GM23338 (cell line): ENCODE results near the gene AGAP1. TPM values are rescaled to one million over a fixed set of nuclear protein-coding genes. Genes with fewer than 3 reads are reported as not detected.

ENCODE experiments used
- ATAC-seq: fragments of 200-7000 bp; cut with Tn5 transposase; 3 replicates; pipeline ENCODE4 v1.9.1; 2020
- DNase-seq: peaks from one replicate; pipeline ENCODE4 v3.0.0-alpha.2; 2015; ENCODE audit warnings: low spot score
- H2AFZ ChIP-seq: fragments of 200-600 bp; sonication (generic); 2 replicates; pipeline ENCODE4 v1.8.0; 2016; ENCODE audit warnings: antibody characterized with exemption, mild to moderate bottlenecking, moderate library complexity
- H3F3A ChIP-seq: fragments of 200-600 bp; sonication (generic); replicated peaks from 2 replicates; pipeline ENCODE4 v1.8.0; 2017; ENCODE audit warnings: antibody characterized with exemption, mixed run types, low read depth
- H3K27ac ChIP-seq: fragments of 200-600 bp; sonication (generic); 2 replicates; pipeline ENCODE4 v1.6.1; 2016; ENCODE audit warnings: low read depth
- H3K27me3 ChIP-seq: fragments of 200-600 bp; sonication (generic); 2 replicates; pipeline ENCODE4 v1.8.0; 2016; ENCODE audit warnings: mild to moderate bottlenecking, mixed run types, moderate library complexity; ENCODE audit not compliant: insufficient read depth
- H3K36me3 ChIP-seq: fragments of 200-600 bp; sonication (generic); 2 replicates; pipeline ENCODE4 v1.8.0; 2016; ENCODE audit warnings: mild to moderate bottlenecking; ENCODE audit not compliant: insufficient read depth
- H3K4me1 ChIP-seq: fragments of 200-600 bp; sonication (generic); 2 replicates; pipeline ENCODE4 v1.8.0; 2016; ENCODE audit warnings: mild to moderate bottlenecking, moderate library complexity; ENCODE audit not compliant: insufficient read depth
- H3K4me2 ChIP-seq: fragments of 200-600 bp; sonication (generic); 2 replicates; pipeline ENCODE4 v1.7.1; 2017; ENCODE audit warnings: mixed run types
- H3K4me3 ChIP-seq: fragments of 200-600 bp; sonication (generic); 2 replicates; pipeline ENCODE4 v1.6.1; 2016; ENCODE audit warnings: mixed run types
- H3K79me2 ChIP-seq: fragments of 200-600 bp; sonication (generic); replicated peaks from 2 replicates; pipeline ENCODE4 v1.8.0; 2017; ENCODE audit warnings: mild to moderate bottlenecking; ENCODE audit not compliant: insufficient read depth
- H3K9me2 ChIP-seq: fragments of 200-600 bp; sonication (generic); 2 replicates; pipeline ENCODE4 v1.8.0; 2017; ENCODE audit not compliant: insufficient read depth
- H4K20me1 ChIP-seq: fragments of 200-600 bp; sonication (generic); replicated peaks from 2 replicates; pipeline ENCODE4 v1.8.0; 2017; ENCODE audit warnings: mild to moderate bottlenecking; ENCODE audit not compliant: insufficient read depth
- H3K27ac Mint-ChIP-seq: 2 replicates; pipeline ENCODE4 v1.8.0; 2020; ENCODE audit warnings: inconsistent platforms, mild to moderate bottlenecking, moderate library complexity, mixed read lengths
- H3K27me3 Mint-ChIP-seq: 3 replicates; pipeline ENCODE4 v1.8.0; 2022; ENCODE audit warnings: low read depth, mild to moderate bottlenecking, moderate library complexity, mixed read lengths, inconsistent platforms; ENCODE audit not compliant: insufficient read depth, poor library complexity
- H3K36me3 Mint-ChIP-seq: 3 replicates; pipeline ENCODE4 v1.8.0; 2021; ENCODE audit warnings: low read depth, mild to moderate bottlenecking, inconsistent platforms, moderate library complexity, mixed read lengths
- H3K4me1 Mint-ChIP-seq: 3 replicates; pipeline ENCODE4 v1.8.0; 2020; ENCODE audit warnings: mild to moderate bottlenecking, inconsistent platforms, mixed read lengths
- H3K4me3 Mint-ChIP-seq: 3 replicates; pipeline ENCODE4 v1.8.0; 2021; ENCODE audit warnings: moderate library complexity, mild to moderate bottlenecking, inconsistent platforms, mixed read lengths
- H3K9me3 Mint-ChIP-seq: 3 replicates; pipeline ENCODE4 v1.8.0; 2020; ENCODE audit warnings: moderate library complexity, mild to moderate bottlenecking, inconsistent platforms, mixed read lengths
- CREB1 ChIP-seq: fragments of 250-450 bp; sonication (Bioruptor Pico); IDR thresholded peaks from 2 replicates; pipeline ENCODE4 v1.5.0; 2020; ENCODE audit warnings: low read depth, mild to moderate bottlenecking, moderate library complexity
- EZH2 ChIP-seq: fragments of 200-600 bp; sonication (generic); IDR thresholded peaks from one replicate; pipeline ENCODE4 v1.8.0; 2017; ENCODE audit warnings: antibody characterized with exemption, mild to moderate bottlenecking, low read depth; ENCODE audit not compliant: unreplicated experiment
- EZH2phosphoT487 ChIP-seq: fragments of 200-600 bp; sonication (generic); IDR thresholded peaks from one replicate; pipeline ENCODE4 v1.8.1; 2018; ENCODE audit warnings: antibody characterized with exemption; ENCODE audit not compliant: unreplicated experiment
- JUNB ChIP-seq: IDR thresholded peaks from one replicate; pipeline ENCODE4 v1.6.1; 2016; ENCODE audit warnings: antibody characterized with exemption; ENCODE audit not compliant: unreplicated experiment
- NANOG ChIP-seq: IDR thresholded peaks from 2 replicates; pipeline ENCODE4 v1.6.1; 2016; ENCODE audit warnings: antibody characterized with exemption, borderline replicate concordance
- POLR2AphosphoS5 ChIP-seq: IDR thresholded peaks from 2 replicates; pipeline ENCODE4 v1.6.1; 2016; ENCODE audit warnings: antibody characterized with exemption, low read depth
- REST ChIP-seq: IDR thresholded peaks from one replicate; pipeline ENCODE4 v1.6.1; 2018; ENCODE audit warnings: antibody characterized with exemption; ENCODE audit not compliant: unreplicated experiment
- STAT1 ChIP-seq: IDR thresholded peaks from one replicate; pipeline ENCODE4 v1.6.1; 2016; ENCODE audit warnings: antibody characterized with exemption; ENCODE audit not compliant: unreplicated experiment
- ZNF114 ChIP-seq: fragments of 250-450 bp; sonication (Bioruptor Pico); IDR thresholded peaks from 2 replicates; pipeline ENCODE4 v1.5.0; 2020; ENCODE audit warnings: mild to moderate bottlenecking, moderate library complexity
- ZNF331 ChIP-seq: fragments of 250-450 bp; sonication (Bioruptor Pico); IDR thresholded peaks from 2 replicates; pipeline ENCODE4 v1.5.0; 2020; ENCODE audit warnings: low read depth, mild to moderate bottlenecking, moderate library complexity
- polyA plus RNA-seq: library from polyadenylated mRNA; unstranded; fragments of >200 nt; fragmentation: Nextera tagmentation; extraction: Ambion mirVana; gene quantifications from 2 replicates; pipeline ENCODE4 v1.2.1, GENCODE V29; 2016
- total RNA-seq: library from RNA; depleted of rRNA; stranded (reverse); fragments of >200 nt; shearing (Covaris generic); gene quantifications from 2 replicates; pipeline ENCODE4 v1.2.3, GENCODE V29; 2014
- TF ChIP-seq, protein P1 (sequence below), 2 experiments: fragments of 200-600 bp in 1 of 2; sonication (generic) in 1 of 2; conservative IDR thresholded peaks; 2 replicates each; pipeline versions ENCODE4 v1.5.1 to v1.6.1; 2016 to 2017; ENCODE audit warnings: antibody characterized with exemption in 2 of 2, low read depth in 2 of 2, mild to moderate bottlenecking in 2 of 2, moderate library complexity in 1 of 2
- TF ChIP-seq, protein P2 (sequence below): IDR thresholded peaks from 2 replicates; pipeline ENCODE4 v1.6.1; 2016; ENCODE audit warnings: antibody characterized with exemption
- TF ChIP-seq, protein P3 (sequence below): fragments of 250-450 bp; sonication (Bioruptor Pico); IDR thresholded peaks from 2 replicates; pipeline ENCODE4 v1.5.0; 2020; ENCODE audit warnings: mild to moderate bottlenecking, moderate library complexity

Gene AGAP1
- total and polyA plus RNA-seq, 2 experiments from 2014 or later = 13.3 to 27.9 TPM

DNA sequence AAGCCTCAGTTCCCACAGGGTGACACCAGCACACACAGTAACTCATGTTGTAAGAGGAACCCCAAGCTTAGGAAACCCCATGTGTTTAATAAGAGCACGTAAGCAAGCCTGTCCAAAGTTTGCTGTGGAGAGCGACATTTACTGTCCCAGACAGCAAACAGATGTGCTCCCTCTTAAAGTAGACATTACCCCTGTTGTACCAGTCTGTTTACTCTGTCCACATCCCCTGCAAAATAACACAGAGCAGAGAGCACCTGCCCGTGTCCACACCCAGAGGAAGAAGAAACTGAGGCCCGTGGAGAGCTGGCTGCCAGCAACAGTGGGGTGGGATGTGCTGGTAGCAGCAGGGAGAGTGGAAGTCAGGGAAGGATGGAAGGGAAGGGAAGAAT, 430.8 kb downstream of the AGAP1 start:
- no peak overlapping the region for H3K27ac Mint-ChIP-seq
- Histone ChIP-seq H2AFZ (no peak overlapping the region), H3K4me3 (no peak overlapping the region), H3K27ac (no peak overlapping the region), H4K20me1 (peaks cover 3% of the 10 kb centered on the region; the same call in 1 of the 2 replicates), H3F3A (no peaks in the 10 kb centered on the region), H3K36me3 (no peaks in the 10 kb centered on the region), H3K9me2 (no peaks in the 10 kb centered on the region), H3K4me2 (no peak overlapping the region), H3K79me2 (no peaks in the 10 kb centered on the region), H3K4me1 (peaks cover 3% of the 10 kb centered on the region; the same call in 1 of the 2 replicates), H3K27me3 (no peaks in the 10 kb centered on the region)
- H3K9me3 Mint-ChIP-seq = no peaks in the 10 kb centered on the region
- H3K4me3 Mint-ChIP-seq = no peak overlapping the region
- ATAC-seq (no peak), DNase-seq (no peak)
- no peak for TF ChIP-seq POLR2AphosphoS5
- no peak for TF ChIP-seq CREB1 (CRISPR knock-in tag)
- no peak for TF ChIP-seq EZH2
- TF ChIP-seq, protein P1, sequence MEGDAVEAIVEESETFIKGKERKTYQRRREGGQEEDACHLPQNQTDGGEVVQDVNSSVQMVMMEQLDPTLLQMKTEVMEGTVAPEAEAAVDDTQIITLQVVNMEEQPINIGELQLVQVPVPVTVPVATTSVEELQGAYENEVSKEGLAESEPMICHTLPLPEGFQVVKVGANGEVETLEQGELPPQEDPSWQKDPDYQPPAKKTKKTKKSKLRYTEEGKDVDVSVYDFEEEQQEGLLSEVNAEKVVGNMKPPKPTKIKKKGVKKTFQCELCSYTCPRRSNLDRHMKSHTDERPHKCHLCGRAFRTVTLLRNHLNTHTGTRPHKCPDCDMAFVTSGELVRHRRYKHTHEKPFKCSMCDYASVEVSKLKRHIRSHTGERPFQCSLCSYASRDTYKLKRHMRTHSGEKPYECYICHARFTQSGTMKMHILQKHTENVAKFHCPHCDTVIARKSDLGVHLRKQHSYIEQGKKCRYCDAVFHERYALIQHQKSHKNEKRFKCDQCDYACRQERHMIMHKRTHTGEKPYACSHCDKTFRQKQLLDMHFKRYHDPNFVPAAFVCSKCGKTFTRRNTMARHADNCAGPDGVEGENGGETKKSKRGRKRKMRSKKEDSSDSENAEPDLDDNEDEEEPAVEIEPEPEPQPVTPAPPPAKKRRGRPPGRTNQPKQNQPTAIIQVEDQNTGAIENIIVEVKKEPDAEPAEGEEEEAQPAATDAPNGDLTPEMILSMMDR (conservative IDR thresholded peaks at IDR 0.05; ENCODE audit: low read depth in 2 of 2) = no peak
- no peak for TF ChIP-seq NANOG
- TF ChIP-seq STAT1 = no peak
- TF ChIP-seq, protein P2, sequence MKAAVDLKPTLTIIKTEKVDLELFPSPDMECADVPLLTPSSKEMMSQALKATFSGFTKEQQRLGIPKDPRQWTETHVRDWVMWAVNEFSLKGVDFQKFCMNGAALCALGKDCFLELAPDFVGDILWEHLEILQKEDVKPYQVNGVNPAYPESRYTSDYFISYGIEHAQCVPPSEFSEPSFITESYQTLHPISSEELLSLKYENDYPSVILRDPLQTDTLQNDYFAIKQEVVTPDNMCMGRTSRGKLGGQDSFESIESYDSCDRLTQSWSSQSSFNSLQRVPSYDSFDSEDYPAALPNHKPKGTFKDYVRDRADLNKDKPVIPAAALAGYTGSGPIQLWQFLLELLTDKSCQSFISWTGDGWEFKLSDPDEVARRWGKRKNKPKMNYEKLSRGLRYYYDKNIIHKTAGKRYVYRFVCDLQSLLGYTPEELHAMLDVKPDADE = no peak
- TF ChIP-seq, protein P3, sequence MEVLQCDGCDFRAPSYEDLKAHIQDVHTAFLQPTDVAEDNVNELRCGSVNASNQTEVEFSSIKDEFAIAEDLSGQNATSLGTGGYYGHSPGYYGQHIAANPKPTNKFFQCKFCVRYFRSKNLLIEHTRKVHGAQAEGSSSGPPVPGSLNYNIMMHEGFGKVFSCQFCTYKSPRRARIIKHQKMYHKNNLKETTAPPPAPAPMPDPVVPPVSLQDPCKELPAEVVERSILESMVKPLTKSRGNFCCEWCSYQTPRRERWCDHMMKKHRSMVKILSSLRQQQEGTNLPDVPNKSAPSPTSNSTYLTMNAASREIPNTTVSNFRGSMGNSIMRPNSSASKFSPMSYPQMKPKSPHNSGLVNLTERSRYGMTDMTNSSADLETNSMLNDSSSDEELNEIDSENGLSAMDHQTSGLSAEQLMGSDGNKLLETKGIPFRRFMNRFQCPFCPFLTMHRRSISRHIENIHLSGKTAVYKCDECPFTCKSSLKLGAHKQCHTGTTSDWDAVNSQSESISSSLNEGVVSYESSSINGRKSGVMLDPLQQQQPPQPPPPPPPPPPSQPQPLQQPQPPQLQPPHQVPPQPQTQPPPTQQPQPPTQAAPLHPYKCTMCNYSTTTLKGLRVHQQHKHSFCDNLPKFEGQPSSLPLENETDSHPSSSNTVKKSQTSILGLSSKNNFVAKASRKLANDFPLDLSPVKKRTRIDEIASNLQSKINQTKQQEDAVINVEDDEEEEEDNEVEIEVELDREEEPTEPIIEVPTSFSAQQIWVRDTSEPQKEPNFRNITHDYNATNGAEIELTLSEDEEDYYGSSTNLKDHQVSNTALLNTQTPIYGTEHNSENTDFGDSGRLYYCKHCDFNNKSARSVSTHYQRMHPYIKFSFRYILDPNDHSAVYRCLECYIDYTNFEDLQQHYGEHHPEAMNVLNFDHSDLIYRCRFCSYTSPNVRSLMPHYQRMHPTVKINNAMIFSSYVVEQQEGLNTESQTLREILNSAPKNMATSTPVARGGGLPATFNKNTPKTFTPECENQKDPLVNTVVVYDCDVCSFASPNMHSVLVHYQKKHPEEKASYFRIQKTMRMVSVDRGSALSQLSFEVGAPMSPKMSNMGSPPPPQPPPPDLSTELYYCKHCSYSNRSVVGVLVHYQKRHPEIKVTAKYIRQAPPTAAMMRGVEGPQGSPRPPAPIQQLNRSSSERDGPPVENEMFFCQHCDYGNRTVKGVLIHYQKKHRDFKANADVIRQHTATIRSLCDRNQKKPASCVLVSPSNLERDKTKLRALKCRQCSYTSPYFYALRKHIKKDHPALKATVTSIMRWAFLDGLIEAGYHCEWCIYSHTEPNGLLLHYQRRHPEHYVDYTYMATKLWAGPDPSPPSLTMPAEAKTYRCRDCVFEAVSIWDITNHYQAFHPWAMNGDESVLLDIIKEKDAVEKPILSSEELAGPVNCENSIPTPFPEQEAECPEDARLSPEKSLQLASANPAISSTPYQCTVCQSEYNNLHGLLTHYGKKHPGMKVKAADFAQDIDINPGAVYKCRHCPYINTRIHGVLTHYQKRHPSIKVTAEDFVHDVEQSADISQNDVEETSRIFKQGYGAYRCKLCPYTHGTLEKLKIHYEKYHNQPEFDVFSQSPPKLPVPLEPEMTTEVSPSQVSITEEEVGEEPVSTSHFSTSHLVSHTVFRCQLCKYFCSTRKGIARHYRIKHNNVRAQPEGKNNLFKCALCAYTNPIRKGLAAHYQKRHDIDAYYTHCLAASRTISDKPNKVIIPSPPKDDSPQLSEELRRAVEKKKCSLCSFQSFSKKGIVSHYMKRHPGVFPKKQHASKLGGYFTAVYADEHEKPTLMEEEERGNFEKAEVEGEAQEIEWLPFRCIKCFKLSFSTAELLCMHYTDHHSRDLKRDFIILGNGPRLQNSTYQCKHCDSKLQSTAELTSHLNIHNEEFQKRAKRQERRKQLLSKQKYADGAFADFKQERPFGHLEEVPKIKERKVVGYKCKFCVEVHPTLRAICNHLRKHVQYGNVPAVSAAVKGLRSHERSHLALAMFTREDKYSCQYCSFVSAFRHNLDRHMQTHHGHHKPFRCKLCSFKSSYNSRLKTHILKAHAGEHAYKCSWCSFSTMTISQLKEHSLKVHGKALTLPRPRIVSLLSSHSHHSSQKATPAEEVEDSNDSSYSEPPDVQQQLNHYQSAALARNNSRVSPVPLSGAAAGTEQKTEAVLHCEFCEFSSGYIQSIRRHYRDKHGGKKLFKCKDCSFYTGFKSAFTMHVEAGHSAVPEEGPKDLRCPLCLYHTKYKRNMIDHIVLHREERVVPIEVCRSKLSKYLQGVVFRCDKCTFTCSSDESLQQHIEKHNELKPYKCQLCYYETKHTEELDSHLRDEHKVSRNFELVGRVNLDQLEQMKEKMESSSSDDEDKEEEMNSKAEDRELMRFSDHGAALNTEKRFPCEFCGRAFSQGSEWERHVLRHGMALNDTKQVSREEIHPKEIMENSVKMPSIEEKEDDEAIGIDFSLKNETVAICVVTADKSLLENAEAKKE = no peak
- TF ChIP-seq ZNF331 (CRISPR knock-in tag) = no peak
- TF ChIP-seq EZH2phosphoT487 = no peak
- no peak for TF ChIP-seq JUNB
- TF ChIP-seq REST = no peak
- no peak for TF ChIP-seq ZNF114 (CRISPR knock-in tag)
- peaks cover 2% of the 10 kb centered on the region for H3K27me3 Mint-ChIP-seq
- H3K36me3 Mint-ChIP-seq = peaks cover 3% of the 10 kb centered on the region; the same call in 1 of the 3 replicates
- H3K4me1 Mint-ChIP-seq = peaks cover 15% of the 10 kb centered on the region
